ENCODE results near the gene NFKBIE. TPM values are rescaled to one million over a fixed set of nuclear protein-coding genes. Genes with fewer than 3 reads are reported as not detected.

NFKBIE gene
- total RNA-seq, 1 donor from 2014 or later, result 10.1 TPM

DNA sequence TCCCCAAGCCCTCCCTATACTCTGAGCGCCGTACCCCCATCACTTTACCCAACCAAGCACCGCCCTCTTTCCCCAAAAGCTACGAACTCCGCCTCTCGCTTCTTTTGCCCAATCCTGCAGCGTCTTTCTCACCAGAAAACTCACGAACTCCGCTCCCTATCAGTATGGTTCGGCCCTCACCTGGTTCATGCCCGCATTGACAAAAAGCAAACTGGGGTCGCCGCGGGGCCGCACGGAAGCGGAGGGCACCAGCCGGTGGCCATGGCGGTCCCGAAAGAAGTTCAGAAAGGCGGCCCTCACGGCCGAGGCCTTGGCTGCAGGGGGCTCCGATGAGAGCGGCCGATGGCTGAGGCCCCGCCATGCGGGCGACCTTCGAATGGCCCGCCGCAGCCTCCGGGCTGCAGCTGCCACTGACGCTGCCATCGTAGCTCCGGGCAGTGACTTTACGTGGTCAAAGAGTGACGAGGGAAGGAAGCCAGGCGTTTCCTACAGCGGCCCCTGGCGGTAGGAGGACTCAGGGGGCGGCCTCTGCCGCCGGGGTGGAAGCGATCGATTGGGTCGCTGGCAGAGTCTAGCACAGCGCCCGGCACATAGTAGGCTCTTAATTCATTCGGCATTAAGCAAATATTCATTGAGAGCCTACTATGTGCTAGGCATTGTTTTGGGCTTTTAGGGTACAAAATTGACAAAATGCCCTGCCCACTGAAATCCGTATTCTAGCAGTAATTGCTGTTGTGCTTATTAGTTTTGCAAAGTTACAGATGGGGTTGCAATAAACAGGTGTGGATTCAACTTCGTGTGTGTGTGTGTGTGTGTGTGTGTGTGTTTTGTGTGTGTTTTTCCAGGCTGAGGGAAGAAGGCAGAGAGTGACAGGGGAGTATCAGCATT, 47.8 kb upstream of the NFKBIE start, which contains the start of gene AARS2:
Gene AARS2, minus strand, starts transcription at position 447 of the 888 bp plus-strand sequence. Its CDS starts 24 bp downstream, at position 423.
- Histone ChIP-seq H3K79me2 (ENCODE audit: insufficient read depth, low read length) (peaks cover 19% of the 10 kb centered on the region), H3K4me1 (ENCODE audit: insufficient read depth, low read length) (peaks cover 14% of the 10 kb centered on the region), H3K4me2 (ENCODE audit: low read length) (peak within 1 kb of the TSS; percentile 87), H3K9ac (ENCODE audit: low read length) (peak within 1 kb of the TSS; percentile 92), H3K36me3 (ENCODE audit: insufficient read depth, low read length) (peaks cover 25% of the 10 kb centered on the region), H3K27ac (ENCODE audit: low read depth, low read length) (peak within 1 kb of the TSS; percentile 68), H3K4me3 (ENCODE audit: insufficient read depth, low read depth, low read length) (peak within 1 kb of the TSS; percentile 82), H2AFZ (ENCODE audit: low read depth, low read length) (peak within 1 kb of the TSS; percentile 96), H3K9me3 (ENCODE audit: insufficient read depth, low read depth, low read length) (no peaks in the 10 kb centered on the region), H4K20me1 (ENCODE audit: insufficient read depth, low read length) (peaks cover 10% of the 10 kb centered on the region), H3K27me3 (ENCODE audit: insufficient read depth, low read length) (peaks cover 10% of the 10 kb centered on the region)
- peak within 1 kb of the TSS; percentile 96 for H3K4me3 Mint-ChIP-seq (ENCODE audit: unreplicated experiment)
- H3K27ac Mint-ChIP-seq (ENCODE audit: unreplicated experiment), result peak within 1 kb of the TSS; percentile 59
- peak; percentile 37 for FAIRE-seq
- peaks cover 20% of the 10 kb centered on the region for H3K4me1 Mint-ChIP-seq (ENCODE audit: low read depth, unreplicated experiment)
- H3K36me3 Mint-ChIP-seq (ENCODE audit: low read depth, unreplicated experiment), result peaks cover 17% of the 10 kb centered on the region
- peak; percentile 74 for DNase-seq (ENCODE audit: low read depth)
- TF ChIP-seq CTCF (IDR thresholded peaks at IDR 0.05; ENCODE audit: insufficient read depth, low read depth, low read length) (peak; percentile 96), EZH2 (IDR thresholded peaks at IDR 0.05; ENCODE audit: insufficient read depth, low read length) (no peak)
- no peaks in the 10 kb centered on the region for H3K9me3 Mint-ChIP-seq (ENCODE audit: unreplicated experiment)
- H3K27me3 Mint-ChIP-seq (ENCODE audit: low read depth, unreplicated experiment), result peaks cover 3% of the 10 kb centered on the region

DNA sequence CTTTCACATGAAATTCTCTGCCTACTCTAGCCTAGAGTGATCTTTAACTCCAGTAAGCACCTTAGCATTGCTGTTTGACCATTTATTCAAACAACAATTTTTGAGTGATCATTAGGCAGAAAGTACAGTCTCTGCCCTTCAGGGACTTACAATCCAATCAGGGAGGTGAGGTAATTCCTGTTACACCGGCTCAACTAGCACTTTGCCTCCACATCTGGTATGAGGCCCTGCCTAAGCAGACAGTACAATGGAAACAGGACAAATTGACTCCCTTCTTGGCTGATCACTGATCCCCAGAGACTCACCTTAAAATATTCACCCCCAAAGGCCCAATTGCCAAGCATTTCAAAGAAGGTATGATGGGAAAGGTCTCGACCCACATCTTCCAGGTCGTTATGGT, 46.4 kb upstream of the NFKBIE start:
- peaks cover 14% of the 10 kb centered on the region for H3K4me1 ChIP-seq (ENCODE audit: insufficient read depth, low read length)
- FAIRE-seq (no peak), DNase-seq (ENCODE audit: low read depth) (no peak)
- peak overlapping the region; percentile 87 for H3K4me2 ChIP-seq (ENCODE audit: low read length)
- H3K36me3 Mint-ChIP-seq (ENCODE audit: low read depth, unreplicated experiment), result peaks cover 22% of the 10 kb centered on the region
- H3K4me3 ChIP-seq (ENCODE audit: insufficient read depth, low read depth, low read length), result no peak overlapping the region
- no peak for TF ChIP-seq EZH2 (IDR thresholded peaks at IDR 0.05; ENCODE audit: insufficient read depth, low read length)
- TF ChIP-seq CTCF (IDR thresholded peaks at IDR 0.05; ENCODE audit: insufficient read depth, low read depth, low read length), result no peak
- no peak overlapping the region for H2AFZ ChIP-seq (ENCODE audit: low read depth, low read length)
- peaks cover 19% of the 10 kb centered on the region for H3K79me2 ChIP-seq (ENCODE audit: insufficient read depth, low read length)
- H3K27ac Mint-ChIP-seq (ENCODE audit: unreplicated experiment), result peak overlapping the region; percentile 59
- peaks cover 29% of the 10 kb centered on the region for H3K36me3 ChIP-seq (ENCODE audit: insufficient read depth, low read length)
- no peaks in the 10 kb centered on the region for H3K9me3 Mint-ChIP-seq (ENCODE audit: unreplicated experiment)
- H3K27me3 Mint-ChIP-seq (ENCODE audit: low read depth, unreplicated experiment), result no peaks in the 10 kb centered on the region
- peak overlapping the region; percentile 96 for H3K4me3 Mint-ChIP-seq (ENCODE audit: unreplicated experiment)
- H3K9me3 ChIP-seq (ENCODE audit: insufficient read depth, low read depth, low read length), result no peaks in the 10 kb centered on the region
- no peak overlapping the region for H3K27ac ChIP-seq (ENCODE audit: low read depth, low read length)
- H3K4me1 Mint-ChIP-seq (ENCODE audit: low read depth, unreplicated experiment), result peaks cover 20% of the 10 kb centered on the region
- H3K27me3 ChIP-seq (ENCODE audit: insufficient read depth, low read length), result peaks cover 7% of the 10 kb centered on the region
- H4K20me1 ChIP-seq (ENCODE audit: insufficient read depth, low read length), result peaks cover 10% of the 10 kb centered on the region
- H3K9ac ChIP-seq (ENCODE audit: low read length), result peak overlapping the region; percentile 92
